Stimulated activated CD8-positive, alpha-beta memory T cell treated with anti-CD3 and anti-CD28 coated beads, Interleukin-7, amount 100 ng/mL, for 1 hour (primary cell): ENCODE measurements around the gene GAS7.
"Not testable (repeated sequence)": the region's sequence is repeated elsewhere in the genome, so short reads cannot be mapped to it uniquely, and the experiment has no call there.

Experiments used
- DNase-seq, 2 donors: peaks; one replicate each; pipeline ENCODE4 v3.0.0-alpha.2; 2020; ENCODE audit warnings: low read depth in 2 of 2

The GAS7 gene

GRCh38 chr17:10111907-10112452 is 86.4 kb downstream of the GAS7 start:
- DNase-seq, result no peak

- DNase-seq, result no peak
Measured at GRCh38 chr17:10109146-10109545, 89.3 kb downstream of the GAS7 start.

GRCh38 chr17:10107316-10108165 is 90.9 kb downstream of the GAS7 start:
- DNase-seq, result no peak

GRCh38 chr17:10106067-10106466 is 92.3 kb downstream of the GAS7 start:
- no peak for DNase-seq

DNA sequence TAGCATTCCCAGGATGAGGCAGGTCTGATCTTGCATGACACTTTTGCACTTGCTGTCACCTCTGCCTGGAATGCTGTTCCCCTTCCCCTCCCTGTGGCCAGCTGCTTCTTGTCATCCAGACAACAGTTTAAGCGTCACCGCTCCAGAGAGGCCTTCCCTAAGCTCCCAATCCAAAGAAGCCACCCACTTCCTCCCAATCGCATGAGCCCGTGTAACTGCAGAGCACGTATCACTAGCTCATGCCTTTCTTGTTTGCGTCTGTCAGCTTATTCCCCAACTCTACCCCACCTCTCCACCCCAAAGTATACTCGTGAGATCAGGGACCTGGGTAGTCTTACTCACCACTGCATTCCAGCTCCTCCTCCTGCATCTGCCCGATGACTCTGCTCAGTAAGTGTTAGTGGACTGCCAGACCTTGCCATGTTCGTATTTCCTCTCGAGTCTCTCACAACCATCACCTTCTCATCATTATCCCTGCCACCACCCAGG is 92.8 kb downstream of the GAS7 start:
- DNase-seq, result no peak

DNA sequence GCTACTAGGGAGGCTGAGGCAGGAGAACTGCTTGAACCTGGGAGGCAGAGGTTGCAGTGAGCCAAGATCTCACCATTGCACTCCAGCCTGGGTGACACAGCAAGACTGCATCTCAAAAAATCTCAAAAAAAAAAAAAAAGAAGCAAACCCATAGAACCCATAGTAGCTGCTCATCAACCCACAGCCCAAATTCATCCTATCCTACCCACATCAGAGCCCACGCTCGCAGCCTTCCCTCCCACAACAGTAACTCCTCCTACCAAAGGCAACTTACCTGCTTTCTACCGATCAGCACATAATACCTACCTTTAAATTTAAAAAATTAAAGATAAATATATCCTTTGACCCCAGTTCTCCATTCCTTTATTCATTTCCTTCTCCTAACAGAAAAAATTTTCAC is 94.7 kb downstream of the GAS7 start:
- no peak for DNase-seq

DNA sequence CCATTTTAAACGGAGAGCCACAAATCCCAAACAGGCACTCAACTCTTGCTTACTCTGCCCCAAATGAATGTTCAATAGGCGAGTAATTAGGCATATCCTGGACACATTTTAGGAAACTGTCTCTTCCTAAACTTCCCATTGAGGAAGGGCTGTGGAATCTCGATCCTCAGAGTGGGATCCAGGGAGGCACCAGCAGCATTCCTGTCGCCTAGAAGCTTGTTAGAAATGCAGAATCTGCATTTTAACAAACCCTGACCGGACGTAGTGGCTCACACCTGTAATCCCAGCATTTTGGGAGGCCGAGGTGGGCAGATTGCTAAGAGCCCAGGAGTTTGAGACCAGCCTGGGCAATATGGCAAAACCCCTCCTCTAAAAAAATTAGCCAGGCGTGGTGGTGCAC is 95.6 kb downstream of the GAS7 start:
- DNase-seq, result no peak

GRCh38 chr17:10099051-10099571 is 99.3 kb downstream of the GAS7 start:
- DNase-seq, result no peak

DNA sequence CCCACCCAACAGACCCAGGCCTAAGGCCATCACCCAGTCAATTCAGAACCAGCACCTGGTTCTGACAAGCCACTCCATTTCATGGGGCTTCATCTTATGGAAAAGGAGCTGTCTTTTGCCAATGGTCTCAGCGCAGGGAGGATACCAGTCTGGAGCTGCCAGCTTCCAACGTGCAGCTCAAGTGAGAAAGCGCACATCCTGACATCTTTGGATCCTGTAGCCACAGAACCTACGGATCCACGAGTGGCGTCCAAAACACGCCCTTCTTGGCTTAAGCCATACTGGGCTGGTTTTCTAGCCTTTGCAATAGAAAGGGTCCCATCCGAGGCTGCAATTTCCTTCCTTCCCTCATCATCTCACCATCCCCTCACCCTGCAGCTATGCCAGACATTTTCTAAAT is 101.8 kb downstream of the GAS7 start:
- no peak for DNase-seq

DNA sequence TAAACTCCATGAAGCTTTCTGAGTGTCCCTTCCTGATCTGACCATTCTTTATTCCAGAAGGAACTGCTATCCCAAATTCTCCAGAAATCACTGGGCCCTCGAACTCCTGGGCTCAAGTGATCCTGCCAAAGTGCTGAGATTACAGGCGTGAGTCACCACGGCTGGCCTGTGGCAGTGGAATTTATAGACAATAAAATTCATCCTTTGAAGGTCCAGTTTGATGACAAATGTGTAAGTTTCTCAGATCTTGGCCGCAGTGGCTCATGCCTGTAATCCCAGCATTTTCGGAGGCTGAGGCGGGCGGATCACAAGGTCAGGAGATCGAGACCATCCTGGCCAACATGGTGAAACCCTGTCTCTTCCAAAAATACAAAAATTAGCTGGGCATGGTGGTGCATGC is 103.1 kb downstream of the GAS7 start:
- not testable (repeated sequence) for DNase-seq

- DNase-seq, result no peak
Measured at GRCh38 chr17:10094797-10095196, 103.6 kb downstream of the GAS7 start.

DNA sequence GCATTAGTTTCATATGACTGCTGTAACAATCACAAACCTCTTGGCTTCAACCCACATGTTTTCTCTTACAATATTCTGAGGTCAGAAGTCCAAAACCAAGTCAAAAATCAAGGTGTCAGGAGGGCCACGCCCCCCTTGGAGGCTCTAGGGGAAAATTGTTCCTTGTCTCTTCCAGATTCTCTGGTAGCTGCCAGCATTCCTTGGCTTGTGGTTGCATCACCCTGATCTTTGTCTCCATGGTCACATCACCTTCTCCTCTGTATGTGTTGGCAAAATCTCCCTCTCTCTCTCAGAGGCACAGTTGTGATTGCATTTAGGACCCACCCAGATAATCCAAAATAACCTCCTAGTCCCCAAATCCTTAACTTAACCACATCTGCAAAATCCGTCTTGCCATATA is 105.8 kb downstream of the GAS7 start:
- no peak for DNase-seq

- DNase-seq, result no peak
Measured at GRCh38 chr17:10091046-10091445, 107.4 kb downstream of the GAS7 start.

DNA sequence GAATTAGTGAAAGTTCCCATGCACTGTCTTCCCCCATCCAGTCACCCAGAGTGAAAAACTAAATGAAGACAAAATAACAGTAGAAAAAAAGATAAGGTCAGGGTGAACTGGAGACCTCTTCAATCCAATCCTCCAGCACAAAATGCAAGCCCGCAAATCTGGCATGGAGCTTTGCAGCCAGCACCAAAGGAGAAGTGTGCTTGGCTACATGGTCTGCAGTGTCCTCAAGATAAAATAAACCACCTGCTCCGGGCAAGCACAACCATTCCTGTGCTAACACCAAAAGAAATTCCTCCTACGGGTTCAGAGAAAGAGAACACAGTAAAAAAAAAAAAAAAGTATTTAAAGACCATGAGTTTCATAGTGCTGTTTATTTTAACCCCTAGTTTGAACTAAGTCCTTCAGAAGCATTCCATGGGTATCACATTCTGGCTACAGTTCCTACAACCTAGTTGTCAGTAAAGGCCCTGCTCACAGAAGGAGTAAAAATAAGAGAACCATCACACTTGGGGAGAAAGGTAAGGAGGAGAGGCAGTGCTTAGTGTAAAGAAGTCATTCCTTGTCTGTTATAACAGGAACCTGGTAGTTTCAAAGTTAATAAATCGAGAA is 109.1 kb downstream of the GAS7 start:
- DNase-seq, result no peak

DNA sequence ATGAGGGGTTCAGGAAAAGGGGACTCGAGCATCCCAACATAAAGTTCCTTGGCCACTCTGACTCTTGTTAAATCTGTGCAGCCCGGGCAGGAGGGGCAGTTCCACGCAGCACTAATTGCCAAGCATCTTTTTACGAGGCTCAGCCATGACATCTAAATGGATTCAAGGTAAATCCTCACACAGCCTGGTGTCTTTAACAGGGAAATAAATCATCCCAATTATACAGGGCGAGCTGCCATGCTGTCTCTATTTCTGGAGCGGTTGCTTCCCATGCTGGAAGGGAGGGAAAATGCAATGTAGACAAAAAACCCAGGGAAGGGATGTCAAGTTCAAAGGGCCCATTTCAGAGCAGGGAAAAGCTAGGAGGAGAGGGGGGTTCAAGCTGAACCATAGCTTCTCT is 110.0 kb downstream of the GAS7 start:
- DNase-seq, result no peak

- no peak for DNase-seq
Measured at GRCh38 chr17:10087355-10087754, 111.1 kb downstream of the GAS7 start.

DNA sequence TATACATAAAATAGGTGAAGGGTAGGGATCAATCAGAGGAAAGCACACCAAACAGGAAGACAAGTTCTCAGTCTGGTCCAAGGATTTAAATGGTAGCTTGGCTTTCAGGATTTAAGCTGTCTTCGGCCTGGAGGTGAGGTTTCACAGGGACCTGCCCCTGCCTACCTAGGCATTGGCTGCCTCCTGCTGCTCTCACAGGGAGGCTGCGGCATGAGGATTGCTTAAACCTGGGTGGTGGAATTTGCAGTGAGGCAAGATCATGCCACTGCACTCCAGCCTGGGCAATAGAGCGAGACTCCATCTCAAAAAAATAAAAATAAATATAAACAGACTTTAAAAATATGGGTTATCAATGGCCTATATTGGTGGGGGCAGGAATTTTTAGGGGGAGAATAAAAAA is 114.5 kb downstream of the GAS7 start:
- DNase-seq, result no peak

- no peak for DNase-seq
Measured at GRCh38 chr17:10082795-10083194, 115.6 kb downstream of the GAS7 start.

- peak in 1 of 2 donors; percentile 6 for DNase-seq
Measured at GRCh38 chr17:10081571-10082169, 116.7 kb downstream of the GAS7 start.

GRCh38 chr17:10077561-10078299 is 120.7 kb downstream of the GAS7 start:
- no peak for DNase-seq

GRCh38 chr17:10075919-10076318 is 122.5 kb downstream of the GAS7 start:
- no peak for DNase-seq

- DNase-seq, result no peak
Measured at GRCh38 chr17:10073941-10074340, 124.5 kb downstream of the GAS7 start.
